TTC549 (cell line): Measurements from ENCODE around the gene LRRC70.
"Not testable (repeated sequence)": the region's sequence is repeated elsewhere in the genome, so short reads cannot be mapped to it uniquely, and the experiment has no call there.

ENCODE experiments used
- FAIRE-seq: peaks from 2 replicates; lab custom pipeline; 2012; peaks lifted over from hg19 to GRCh38; lab: Jason Lieb, UNC

The LRRC70 gene

GRCh38 chr5:62607615-62608014 is 29.0 kb downstream of the LRRC70 start:
- no peak for FAIRE-seq

- FAIRE-seq, result no peak
Measured at GRCh38 chr5:62608529-62609511, 30.2 kb downstream of the LRRC70 start.

GRCh38 chr5:62614355-62614754 is 35.7 kb downstream of the LRRC70 start:
- FAIRE-seq, result no peak

- no peak for FAIRE-seq
Measured at GRCh38 chr5:62616615-62617277, 38.1 kb downstream of the LRRC70 start.

GRCh38 chr5:62617943-62618342 is 39.3 kb downstream of the LRRC70 start:
- no peak for FAIRE-seq

- no peak for FAIRE-seq
Measured at GRCh38 chr5:62620761-62621160, 42.1 kb downstream of the LRRC70 start.

GRCh38 chr5:62621280-62621679 is 42.7 kb downstream of the LRRC70 start:
- no peak for FAIRE-seq

GRCh38 chr5:62623271-62623670 is 44.7 kb downstream of the LRRC70 start:
- FAIRE-seq, result no peak

- FAIRE-seq, result not testable (repeated sequence)
Measured at GRCh38 chr5:62624436-62624835, 45.8 kb downstream of the LRRC70 start.

- FAIRE-seq, result no peak
Measured at GRCh38 chr5:62626534-62626933, 47.9 kb downstream of the LRRC70 start.

GRCh38 chr5:62627121-62627520 is 48.5 kb downstream of the LRRC70 start:
- no peak for FAIRE-seq

GRCh38 chr5:62627901-62628300 is 49.3 kb downstream of the LRRC70 start:
- FAIRE-seq, result no peak
